B cell (primary cell): ENCODE measurements around the gene CPE. TPM values are rescaled to one million over a fixed set of nuclear protein-coding genes. Genes with fewer than 3 reads are reported as not detected.

Experiments
- ATAC-seq: fragments of 200-7000 bp; cut with Tn5 transposase; one replicate; pipeline ENCODE4 v1.10.0; 2021; ENCODE audit warnings: low read depth, mild to moderate bottlenecking, moderate number of reproducible peaks, moderate library complexity
- CTCF ChIA-PET: fragments of 350-600 bp; sonication (Branson Sonifier 250); formaldehyde crosslinking; loops from one replicate; lab custom pipeline; 2021; ENCODE audit warnings: antibody characterized with exemption, inconsistent platforms; lab: Charles Lee
- POLR2A ChIA-PET: fragments of 350-600 bp; sonication (Branson Sonifier 250); formaldehyde crosslinking; loops from one replicate; lab custom pipeline; 2021; ENCODE audit warnings: antibody characterized with exemption; lab: Charles Lee
- DNase-seq: peaks from one replicate; pipeline ENCODE4 v3.0.0; 2013
- H2AFZ ChIP-seq: 2 replicates; pipeline ENCODE4 v1.6.1; 2012; ENCODE audit warnings: mild to moderate bottlenecking, low read depth, low read length; ENCODE audit not compliant: insufficient read depth, poor library complexity, severe bottlenecking
- H3K27ac ChIP-seq, 2 donors: 1 replicate in 1 of 2; 2 replicates in 1 of 2; pipeline ENCODE4 v1.5.1; 2012 to 2013; ENCODE audit warnings: low read length in 2 of 2, mild to moderate bottlenecking in 2 of 2, moderate library complexity in 1 of 2
- H3K27me3 ChIP-seq, 4 experiments: fragments of 200-600 bp in 1 of 4; sonication (generic) in 1 of 4; replicated peaks in 1 of 4; 1 replicate in 2 of 4; 2 replicates in 2 of 4; pipeline versions ENCODE4 v1.6.1 to v1.7.0; 2013 to 2016; ENCODE audit warnings: low read length in 3 of 4, mild to moderate bottlenecking in 2 of 4, mixed read lengths in 1 of 4, moderate library complexity in 1 of 4; ENCODE audit not compliant: insufficient read depth in 4 of 4, control insufficient read depth in 3 of 4; ENCODE audit errors: control extremely low read depth in 1 of 4
- H3K36me3 ChIP-seq, 2 experiments: replicated peaks in 1 of 2; 1 replicate in 1 of 2; 2 replicates in 1 of 2; pipeline versions ENCODE4 v1.6.1 to v1.7.1; 2013; ENCODE audit warnings: low read length in 1 of 2; ENCODE audit not compliant: insufficient read depth in 2 of 2, control insufficient read depth in 1 of 2; ENCODE audit errors: control extremely low read depth in 1 of 2, extremely low read depth in 1 of 2
- H3K4me1 ChIP-seq, 2 donors: fragments of 200-600 bp in 1 of 2; sonication (generic) in 1 of 2; 1 replicate in 1 of 2; 2 replicates in 1 of 2; pipeline versions ENCODE4 v1.5.1 to v1.6.1; 2013 to 2017; ENCODE audit warnings: low read length in 2 of 2; ENCODE audit not compliant: control insufficient read depth in 2 of 2, insufficient read depth in 2 of 2
- H3K4me2 ChIP-seq: replicated peaks from 2 replicates; pipeline ENCODE3; 2012; ENCODE audit warnings: mild to moderate bottlenecking, low read depth, low read length; ENCODE audit not compliant: poor library complexity, severe bottlenecking
- H3K4me3 ChIP-seq, 5 experiments: fragments of 200-600 bp in 1 of 5; sonication (generic) in 1 of 5; 1 replicate in 3 of 5; 2 replicates in 2 of 5; pipeline versions ENCODE4 v1.5.1 to v1.7.0; 2011 to 2016; ENCODE audit warnings: low read length in 4 of 5, mild to moderate bottlenecking in 4 of 5, low read depth in 2 of 5, control low read depth in 1 of 5, moderate library complexity in 1 of 5; ENCODE audit not compliant: insufficient read depth in 1 of 5; ENCODE audit errors: control extremely low read depth in 1 of 5, extremely low read depth in 1 of 5
- H3K79me2 ChIP-seq: fragments of 200-600 bp; sonication (generic); one replicate; pipeline ENCODE4 v1.6.0; 2016; ENCODE audit warnings: low read length; ENCODE audit not compliant: control insufficient read depth, insufficient read depth
- H3K9ac ChIP-seq: fragments of 200-600 bp; sonication (generic); 2 replicates; pipeline ENCODE4 v1.6.1; 2017; ENCODE audit warnings: mild to moderate bottlenecking, low read length, moderate library complexity
- H3K9me3 ChIP-seq, 3 donors: one replicate each; pipeline versions ENCODE4 v1.6.1 to v1.7.1; 2013; ENCODE audit warnings: low read length in 2 of 3; ENCODE audit not compliant: control insufficient read depth in 2 of 3, insufficient read depth in 1 of 3; ENCODE audit errors: control extremely low read depth in 1 of 3
- H4K20me1 ChIP-seq: 2 replicates; pipeline ENCODE4 v1.6.0; 2012; ENCODE audit warnings: mild to moderate bottlenecking, low read length; ENCODE audit not compliant: insufficient read depth, control insufficient read depth, poor library complexity, severe bottlenecking
- H3K27ac Mint-ChIP-seq: one replicate; pipeline ENCODE4 v1.8.0; 2021; ENCODE audit warnings: mixed read lengths
- H3K27me3 Mint-ChIP-seq: one replicate; pipeline ENCODE4 v1.8.0; 2021; ENCODE audit warnings: mixed read lengths
- H3K4me1 Mint-ChIP-seq: one replicate; pipeline ENCODE4 v1.8.0; 2021; ENCODE audit warnings: mixed read lengths
- H3K4me3 Mint-ChIP-seq: one replicate; pipeline ENCODE4 v1.8.0; 2021; ENCODE audit warnings: mixed read lengths
- H3K9me3 Mint-ChIP-seq: one replicate; pipeline ENCODE4 v1.8.0; 2022; ENCODE audit warnings: mixed read lengths; ENCODE audit not compliant: insufficient read depth
- CTCF ChIP-seq: fragments of 200-600 bp; IDR thresholded peaks from one replicate; pipeline ENCODE4 v1.8.0; 2022; ENCODE audit warnings: antibody characterized with exemption, mild to moderate bottlenecking
- EZH2 ChIP-seq: IDR thresholded peaks from 2 replicates; pipeline ENCODE4 v1.6.1; 2012; ENCODE audit warnings: borderline replicate concordance, low read depth, mild to moderate bottlenecking, moderate library complexity, low read length; ENCODE audit not compliant: insufficient read depth, poor library complexity, severe bottlenecking
- WGBS: methylation state at CpG from one replicate; pipeline ENCODE4 v1.1.5; 2013; ENCODE audit warnings: missing lambda C conversion rate; ENCODE audit not compliant: insufficient coverage; 5-methylcytosine and 5-hydroxymethylcytosine counted together
- intact Hi-C: fragments of 100-400 bp; cut with micrococcal nuclease; formaldehyde crosslinking; loops from one replicate; pipeline ENCODE4 v1.10.0; 2022
- polyA plus RNA-seq: library from polyadenylated mRNA; depleted of rRNA; stranded (reverse); fragments of >200 nt; gene quantifications from 2 replicates; pipeline ENCODE4 v1.2.3, GENCODE V29; 2012
- small RNA-seq: library from RNA; depleted of rRNA; stranded (forward); fragments of <200 nt; gene quantifications from one replicate; pipeline ENCODE3, GENCODE V24; 2012; ENCODE audit warnings: low replicate concordance, low read depth; ENCODE audit not compliant: insufficient read length
- total RNA-seq, 2 donors: library from RNA; stranded (reverse); fragments of 120-200 nt in 1 of 2; gene quantifications; 1 replicate in 1 of 2; 2 replicates in 1 of 2; pipeline versions ENCODE4 v1.2.3 to v1.2.4, GENCODE V29; 2013 to 2022

Gene CPE
- total and polyA plus RNA-seq, 2 donors (not counting 1 experiment from before 2014, with no cell fraction given) = not detected

GRCh38 chr4:165542476-165542875 is 163.7 kb downstream of the CPE start:
- Histone ChIP-seq H3K27me3 (no peaks in the 10 kb centered on the region), H3K36me3 (no peaks in the 10 kb centered on the region), H3K9me3 (no peaks in the 10 kb centered on the region), H2AFZ (no peak overlapping the region), H3K79me2 (no peaks in the 10 kb centered on the region), H3K4me3 (no peak overlapping the region), H3K9ac (no peak overlapping the region), H3K27ac (no peak overlapping the region), H3K4me1 (no peaks in the 10 kb centered on the region), H3K4me2 (no peak overlapping the region), H4K20me1 (no peaks in the 10 kb centered on the region)
- H3K4me1 Mint-ChIP-seq = peaks cover 4% of the 10 kb centered on the region
- no peak overlapping the region for H3K4me3 Mint-ChIP-seq
- intact Hi-C loops = no loop called here
- H3K27ac Mint-ChIP-seq = no peak overlapping the region
- DNase-seq = no peak
- ChIA-PET POLR2A (no interaction called here), CTCF (interaction anchor here (1.0 to 2.0 kb wide), 3 partner anchors 8 to 16 kb away, joined by 3 to 5 read pairs (median 5); no protein-coding TSS in a partner anchor)
- TF ChIP-seq CTCF (no peak), EZH2 (no peak)
- H3K27me3 Mint-ChIP-seq = peaks cover 3% of the 10 kb centered on the region
- ATAC-seq = no peak
- WGBS = no CpG with 5 or more reads among the region's 2 CpGs
- H3K9me3 Mint-ChIP-seq = no peaks in the 10 kb centered on the region

Small RNA genes lying within 50 kb of the gene (small RNA-seq; reads per million reads assigned to genes)
- gene MIR578 = not detected
- gene SCGB1D5P = not detected

Other genes starting within 250 kb of the CPE start
- 76.2 and 77.5 TPM in 2 replicates for gene KLHL2, start 171.4 kb upstream of the CPE start, total RNA-seq
- 7.8 and 16.8 TPM in 2 replicates for gene KLHL2, start 171.4 kb upstream of the CPE start, polyA plus RNA-seq
- gene MSMO1, start 51.3 kb upstream of the CPE start, total RNA-seq = 30.8 and 34.6 TPM in 2 replicates
- gene MSMO1, start 51.3 kb upstream of the CPE start, polyA plus RNA-seq = 7.3 and 17.0 TPM in 2 replicates